Aorta (tissue), 5 donors: ENCODE measurements around the gene MUC4. TPM values are rescaled to one million over a fixed set of nuclear protein-coding genes. Genes with fewer than 3 reads are reported as not detected.
"Not testable (repeated sequence)": the region's sequence is repeated elsewhere in the genome, so short reads cannot be mapped to it uniquely, and the experiment has no call there.

Experiments
- ATAC-seq: fragments of 200-7000 bp; cut with Tn5 transposase; one replicate; pipeline ENCODE4 v1.9.1; 2022; ENCODE audit warnings: moderate library complexity; ENCODE audit not compliant: low FRiP score
- DNase-seq, 2 donors: peaks; one replicate each; pipeline ENCODE4 v3.0.0-alpha.2; 2020
- H3K27ac ChIP-seq, 2 donors: one replicate each; pipeline ENCODE4 v1.5.1; 2013; ENCODE audit warnings: low read length in 2 of 2, mild to moderate bottlenecking in 2 of 2, moderate library complexity in 2 of 2, control low read depth in 1 of 2, inconsistent platforms in 1 of 2, low read depth in 1 of 2
- H3K27me3 ChIP-seq, 2 donors: one replicate each; pipeline ENCODE4 v1.6.1; 2013; ENCODE audit warnings: control low read depth in 1 of 2, low read length in 1 of 2, mild to moderate bottlenecking in 1 of 2, moderate library complexity in 1 of 2; ENCODE audit not compliant: insufficient read depth in 2 of 2, control insufficient read depth in 1 of 2
- H3K36me3 ChIP-seq, 2 donors: one replicate each; pipeline ENCODE4 v1.6.1; 2013; ENCODE audit warnings: control low read depth in 1 of 2, low read length in 1 of 2, mild to moderate bottlenecking in 1 of 2; ENCODE audit not compliant: insufficient read depth in 2 of 2, control insufficient read depth in 1 of 2
- H3K4me1 ChIP-seq, 2 donors: one replicate each; pipeline ENCODE4 v1.6.1; 2013; ENCODE audit warnings: low read length in 2 of 2, control low read depth in 1 of 2, mild to moderate bottlenecking in 1 of 2, moderate library complexity in 1 of 2; ENCODE audit not compliant: insufficient read depth in 2 of 2, control insufficient read depth in 1 of 2
- H3K4me3 ChIP-seq, 2 donors: one replicate each; pipeline ENCODE4 v1.5.1; 2013; ENCODE audit warnings: low read length in 2 of 2, control low read depth in 1 of 2, mild to moderate bottlenecking in 1 of 2
- H3K9me3 ChIP-seq: one replicate; pipeline ENCODE4 v1.6.1; 2013; ENCODE audit warnings: mild to moderate bottlenecking, low read length; ENCODE audit not compliant: control insufficient read depth
- WGBS, 2 donors: extraction: QIAGEN DNeasy Blood & Tissue Kit; methylation state at CpG; one replicate each; pipeline ENCODE4 v1.1.7; 2013; 5-methylcytosine and 5-hydroxymethylcytosine counted together
- intact Hi-C, 2 donors: fragments of 100-400 bp; cut with DNase I; formaldehyde crosslinking; loops; one replicate each; pipeline versions ENCODE4 v1.14.2 to v1.15.0; 2022
- polyA plus RNA-seq, 2 donors: library from polyadenylated mRNA; stranded (reverse); fragments of 200-250 nt; gene quantifications; one replicate each; pipeline ENCODE4 v1.2.3, GENCODE V29; 2013
- total RNA-seq, 2 donors: library from RNA; stranded (reverse); fragmentation: NEBNext Ultra II Directional; extraction: Animal tissue kit (Norgen Biotek cat#: 25700); gene quantifications; one replicate each; pipeline ENCODE4 v1.2.1, GENCODE V29; 2021
- donor health status: healthy with polysubstance abuse.
- donor health status: Bipolar disorder and iron deficiency.
- donor health status: DM: no; HTN: no; CAD: no.
- donor health status: DM: no; HTN: no; CAD: no.
- donor health status: DM: yes; HTN: yes; CAD: no.

MUC4 gene
- total and polyA plus RNA-seq, 4 donors: 0.06 to 0.25 (median 0.08) TPM; not detected in 1

- H3K27me3 ChIP-seq, ATAC-seq, H3K9me3 ChIP-seq, intact Hi-C loops, H3K4me1 ChIP-seq, H3K27ac ChIP-seq, H3K36me3 ChIP-seq, H3K4me3 ChIP-seq: not testable (repeated sequence)
- WGBS, 2 donors: 95 to 96% methylated on average over 22 of the region's 23 CpGs
- peak; percentile 23 to 33 for DNase-seq
Observed at GRCh38 chr3:195816276-195816913, 4.7 kb upstream of the MUC4 start.

- Histone ChIP-seq H3K4me1 (no peaks in the 10 kb centered on the region), H3K27ac (no peak overlapping the region), H3K36me3 (no peaks in the 10 kb centered on the region), H3K9me3 (no peaks in the 10 kb centered on the region), H3K4me3 (no peak overlapping the region), H3K27me3 (no peaks in the 10 kb centered on the region)
- ATAC-seq (no peak), DNase-seq (peak in 1 of 2 donors; percentile 39)
- WGBS, 2 donors: 89 to 92% methylated on average over 18 of the region's 18 CpGs
- intact Hi-C loops: no loop called here
Observed at GRCh38 chr3:195815169-195815771, 3.5 kb upstream of the MUC4 start.

- Histone ChIP-seq H3K4me3 (no peak overlapping the region), H3K36me3 (no peaks in the 10 kb centered on the region), H3K27me3 (no peaks in the 10 kb centered on the region), H3K4me1 (no peaks in the 10 kb centered on the region), H3K27ac (no peak overlapping the region), H3K9me3 (no peaks in the 10 kb centered on the region)
- no peak for ATAC-seq
- DNase-seq: peak; percentile 29 to 55
- 89% methylated on average over 24 of the region's 24 CpGs for WGBS, 2 donors
- intact Hi-C loops: no loop called here
Observed at GRCh38 chr3:195813916-195814640, 2.3 kb upstream of the MUC4 start.

DNA sequence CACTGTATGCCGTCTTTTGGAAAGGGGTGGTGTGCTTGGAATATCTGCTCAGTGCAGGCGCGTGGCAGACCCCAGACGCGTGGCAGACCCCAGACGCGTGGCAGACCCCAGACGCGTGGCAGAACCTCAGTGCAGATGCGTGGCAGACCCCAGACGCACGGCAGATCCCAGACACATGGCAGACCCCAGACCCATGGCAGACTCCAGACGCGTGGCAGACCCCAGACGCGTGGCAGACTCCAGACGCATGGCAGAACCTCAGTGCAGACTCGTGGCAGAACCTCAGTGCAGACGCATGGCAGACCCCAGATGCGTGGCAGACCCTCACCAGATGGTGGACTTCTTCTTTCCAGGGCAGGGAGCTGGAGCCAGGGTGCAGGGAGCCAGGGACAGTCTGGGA, 637 bp upstream of the MUC4 start:
- Histone ChIP-seq H3K36me3 (no peaks in the 10 kb centered on the region), H3K4me1 (no peaks in the 10 kb centered on the region), H3K27ac (no peak overlapping the region), H3K4me3 (no peak overlapping the region), H3K9me3 (no peaks in the 10 kb centered on the region), H3K27me3 (no peaks in the 10 kb centered on the region)
- 73 to 84% methylated on average over 20 of the region's 20 CpGs for WGBS, 2 donors
- intact Hi-C loops: no loop called here
- DNase-seq (peak; percentile 45 to 58), ATAC-seq (no peak)

DNA sequence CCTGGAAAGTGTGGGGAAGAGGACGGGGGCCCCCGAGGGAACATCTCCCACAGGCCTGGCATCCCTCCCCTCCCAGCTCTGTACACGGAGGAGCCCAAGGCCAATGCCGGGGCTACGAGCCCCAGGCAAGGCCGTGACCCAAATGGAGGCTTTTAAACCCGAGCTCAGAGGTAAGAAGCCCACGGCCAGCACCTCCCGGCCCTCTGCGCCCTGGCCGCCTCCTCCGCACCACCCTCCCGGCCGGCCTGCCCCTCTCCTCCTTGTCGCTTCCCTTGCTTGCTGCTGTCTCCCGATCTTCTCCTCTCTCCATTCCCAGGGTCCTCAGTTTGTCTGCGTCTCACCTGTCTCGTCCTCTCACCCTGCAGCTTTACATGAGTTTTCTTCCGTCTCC, 1.3 kb downstream of the MUC4 start:
- Histone ChIP-seq H3K4me3 (no peak overlapping the region), H3K36me3 (no peaks in the 10 kb centered on the region), H3K9me3 (no peaks in the 10 kb centered on the region), H3K27ac (no peak overlapping the region), H3K4me1 (no peaks in the 10 kb centered on the region), H3K27me3 (no peaks in the 10 kb centered on the region)
- intact Hi-C loops: no loop called here
- ATAC-seq (no peak), DNase-seq (peak; percentile 25 to 59)
- WGBS, 2 donors: 80 to 84% methylated on average over 19 of the region's 19 CpGs

DNA sequence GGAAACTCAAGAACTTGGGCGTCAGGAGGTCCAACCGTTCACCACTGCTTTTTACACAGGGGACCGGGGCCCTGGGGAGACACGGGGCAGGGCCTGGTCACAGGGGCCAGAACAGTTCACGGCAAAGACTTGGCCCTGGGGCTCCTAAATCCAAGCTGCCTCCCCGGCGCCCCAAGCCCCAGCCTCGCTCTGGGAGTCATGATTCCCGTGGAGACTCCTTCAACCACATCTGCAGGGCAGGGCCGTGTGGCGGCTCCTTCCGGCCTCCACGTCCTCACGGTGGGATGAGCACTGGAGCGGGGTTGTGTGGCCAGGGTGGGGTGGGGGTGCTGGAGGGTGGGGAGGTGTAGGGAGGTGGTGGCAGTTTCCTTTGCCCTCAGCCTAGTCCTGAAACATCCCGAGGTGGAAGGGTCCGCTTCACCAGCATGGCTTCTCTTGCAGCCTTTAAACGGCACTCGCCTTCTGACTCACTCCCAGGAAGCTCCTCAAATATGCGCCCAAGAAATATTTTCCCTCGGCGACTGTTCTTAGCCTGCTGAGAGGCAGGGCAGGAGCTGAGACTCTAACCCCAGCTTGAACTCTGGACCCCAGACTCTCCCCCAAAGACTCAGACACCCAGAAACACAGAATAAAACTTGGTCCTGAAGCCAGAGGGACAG, 1.8 kb downstream of the MUC4 start:
- no peak for ATAC-seq
- Histone ChIP-seq H3K4me1 (no peaks in the 10 kb centered on the region), H3K9me3 (no peaks in the 10 kb centered on the region), H3K4me3 (no peak overlapping the region), H3K27me3 (no peaks in the 10 kb centered on the region), H3K27ac (no peak overlapping the region), H3K36me3 (no peaks in the 10 kb centered on the region)
- DNase-seq: peak; percentile 27 to 35
- WGBS, 2 donors: 70 to 79% methylated on average over 22 of the region's 22 CpGs
- intact Hi-C loops: no loop called here

DNA sequence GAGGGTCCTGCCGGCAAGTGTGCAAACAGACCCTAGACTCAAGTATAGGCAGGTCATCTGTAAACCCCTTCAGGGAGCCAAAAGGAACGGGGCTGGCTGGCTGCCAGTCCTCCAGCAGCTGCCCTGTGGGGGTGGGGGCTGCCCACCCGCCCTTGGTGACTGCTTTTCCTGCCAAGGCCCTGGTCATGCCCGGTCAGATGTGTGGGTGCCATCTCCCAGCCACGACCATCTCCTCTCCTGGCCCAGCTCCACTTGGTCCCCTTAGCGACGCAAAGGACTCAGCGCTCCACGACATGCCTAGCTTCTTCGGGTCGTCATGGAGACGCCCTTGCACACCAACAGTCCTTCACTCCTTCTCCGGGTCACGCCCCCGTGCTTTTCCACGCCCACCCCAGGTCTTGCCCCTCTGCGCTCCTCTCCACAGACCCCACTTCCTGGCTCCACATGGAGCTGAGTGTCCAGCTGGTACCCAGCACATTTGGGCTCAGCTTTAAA, 2.4 kb downstream of the MUC4 start:
- H3K9me3 ChIP-seq: no peaks in the 10 kb centered on the region
- no peak for ATAC-seq
- DNase-seq: peak; percentile 36 to 60
- H3K4me1 ChIP-seq: no peaks in the 10 kb centered on the region
- intact Hi-C loops: no loop called here
- H3K27ac ChIP-seq: no peak overlapping the region
- H3K4me3 ChIP-seq: no peak overlapping the region
- H3K27me3 ChIP-seq: no peaks in the 10 kb centered on the region
- 65 to 70% methylated on average over 17 of the region's 17 CpGs for WGBS, 2 donors
- no peaks in the 10 kb centered on the region for H3K36me3 ChIP-seq

GRCh38 chr3:195808741-195809290, 2.9 kb downstream of the MUC4 start:
- intact Hi-C loops: no loop called here
- Histone ChIP-seq H3K36me3 (no peaks in the 10 kb centered on the region), H3K27ac (no peak overlapping the region), H3K4me3 (no peak overlapping the region), H3K9me3 (no peaks in the 10 kb centered on the region), H3K27me3 (no peaks in the 10 kb centered on the region), H3K4me1 (no peaks in the 10 kb centered on the region)
- 88 to 91% methylated on average over 11 of the region's 11 CpGs for WGBS, 2 donors
- peak; percentile 21 to 42 for DNase-seq
- no peak for ATAC-seq
